ENCODE results near the gene FUBP1.

GRCh38 chr1:77958850-77959249 is 20.0 kb downstream of the FUBP1 start:
- TF ChIP-seq POLR2AphosphoS5 (IDR thresholded peaks at IDR 0.05) = no peak
- TF ChIP-seq, protein P1, sequence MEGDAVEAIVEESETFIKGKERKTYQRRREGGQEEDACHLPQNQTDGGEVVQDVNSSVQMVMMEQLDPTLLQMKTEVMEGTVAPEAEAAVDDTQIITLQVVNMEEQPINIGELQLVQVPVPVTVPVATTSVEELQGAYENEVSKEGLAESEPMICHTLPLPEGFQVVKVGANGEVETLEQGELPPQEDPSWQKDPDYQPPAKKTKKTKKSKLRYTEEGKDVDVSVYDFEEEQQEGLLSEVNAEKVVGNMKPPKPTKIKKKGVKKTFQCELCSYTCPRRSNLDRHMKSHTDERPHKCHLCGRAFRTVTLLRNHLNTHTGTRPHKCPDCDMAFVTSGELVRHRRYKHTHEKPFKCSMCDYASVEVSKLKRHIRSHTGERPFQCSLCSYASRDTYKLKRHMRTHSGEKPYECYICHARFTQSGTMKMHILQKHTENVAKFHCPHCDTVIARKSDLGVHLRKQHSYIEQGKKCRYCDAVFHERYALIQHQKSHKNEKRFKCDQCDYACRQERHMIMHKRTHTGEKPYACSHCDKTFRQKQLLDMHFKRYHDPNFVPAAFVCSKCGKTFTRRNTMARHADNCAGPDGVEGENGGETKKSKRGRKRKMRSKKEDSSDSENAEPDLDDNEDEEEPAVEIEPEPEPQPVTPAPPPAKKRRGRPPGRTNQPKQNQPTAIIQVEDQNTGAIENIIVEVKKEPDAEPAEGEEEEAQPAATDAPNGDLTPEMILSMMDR (IDR thresholded peaks at IDR 0.05) = no peak
- no peak for TF ChIP-seq POLR2A (IDR thresholded peaks at IDR 0.05)
- no peak for TF ChIP-seq EP300 (IDR thresholded peaks at IDR 0.05)

Data from upper lobe of left lung (tissue), 4 donors.